ENCODE data around the gene NT5E. TPM values are rescaled to one million over a fixed set of nuclear protein-coding genes. Genes with fewer than 3 reads are reported as not detected.

Gene NT5E
- total RNA-seq, 1 experiment from 2014 or later: 0.52 TPM

DNA sequence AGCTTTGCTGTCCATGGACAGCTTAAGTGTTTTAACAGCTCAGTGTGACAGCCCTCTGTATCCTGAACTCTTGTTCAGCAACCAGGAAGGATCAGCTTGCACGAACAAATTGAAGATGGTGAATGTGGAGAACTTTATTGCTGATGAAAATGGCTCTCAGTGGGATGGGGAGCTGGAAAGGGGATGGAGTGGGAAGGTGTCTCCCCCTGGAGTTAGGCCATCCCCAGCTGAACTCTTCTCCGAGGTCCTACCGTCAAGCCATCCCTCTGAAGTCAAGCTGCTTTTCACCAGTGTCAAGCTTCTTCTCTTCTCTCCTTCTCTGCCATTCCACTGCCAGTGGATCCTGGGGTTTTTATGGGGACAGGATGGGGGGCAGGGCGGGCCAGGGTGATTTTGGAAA, 26.6 kb downstream of the NT5E start:
- Histone ChIP-seq H3K4ac (ENCODE audit: low read depth, low read length) (no peak overlapping the region), H3K23me2 (ENCODE audit: insufficient read length, low read depth, low read length, poor library complexity, severe bottlenecking) (no peaks in the 10 kb centered on the region), H3K9me3 (ENCODE audit: control insufficient read depth, low read depth, low read length) (no peaks in the 10 kb centered on the region), H3K79me2 (ENCODE audit: insufficient read depth, low read length) (no peaks in the 10 kb centered on the region), H3K4me2 (ENCODE audit: insufficient read depth, insufficient read length, low read length) (no peak overlapping the region), H2AK5ac (ENCODE audit: insufficient read length, low read length) (no peak overlapping the region), H2BK120ac (ENCODE audit: low read depth, low read length, poor library complexity, severe bottlenecking) (no peak overlapping the region), H2BK12ac (ENCODE audit: insufficient read length, low read depth, low read length) (no peak overlapping the region), H3K27ac (ENCODE audit: insufficient read length, low read depth, low read length) (no peak overlapping the region), H3K4me1 (ENCODE audit: insufficient read depth, low read length) (no peaks in the 10 kb centered on the region), H2BK15ac (ENCODE audit: low read depth, low read length) (no peak overlapping the region), H3K14ac (ENCODE audit: insufficient read depth, low read length) (no peak overlapping the region), H4K20me1 (ENCODE audit: control insufficient read depth, insufficient read depth, insufficient read length) (no peaks in the 10 kb centered on the region), H2BK20ac (ENCODE audit: low read depth, low read length, poor library complexity, severe bottlenecking) (no peak overlapping the region), H3K23ac (ENCODE audit: insufficient read length, low read depth, low read length) (no peak overlapping the region), H4K8ac (replicated peaks; ENCODE audit: insufficient read length, low read depth, low read length) (no peak overlapping the region), H3K56ac (ENCODE audit: insufficient read length, low read depth, low read length) (no peak overlapping the region), H4K5ac (ENCODE audit: insufficient read length, low read depth, low read length) (no peak overlapping the region), H2AFZ (ENCODE audit: low read length) (no peak overlapping the region), H3T11ph (ENCODE audit: low read length) (no peak overlapping the region), H2BK5ac (ENCODE audit: insufficient read length, low read length) (no peak overlapping the region), H3K18ac (ENCODE audit: insufficient read length, low read depth, low read length) (no peak overlapping the region), H3K27me3 (ENCODE audit: insufficient read depth, low read length) (no peaks in the 10 kb centered on the region), H3K79me1 (ENCODE audit: insufficient read depth, low read depth, low read length, poor library complexity, severe bottlenecking) (no peaks in the 10 kb centered on the region), H4K91ac (ENCODE audit: insufficient read length, low read depth, low read length) (no peak overlapping the region), H3K9ac (ENCODE audit: extremely low read depth, insufficient read length, low read length) (no peak overlapping the region)
- peaks cover 0 to 13% (median 3%) of the 10 kb centered on the region in 3 experiments; a peak in 3 of 7 replicates for H3K36me3 Mint-ChIP-seq (ENCODE audit: insufficient read depth in 1 of 3, low read depth in 3 of 3)
- H3K9me3 Mint-ChIP-seq: peaks cover 10 to 15% of the 10 kb centered on the region in 2 experiments
- no peak overlapping the region for H3K27ac Mint-ChIP-seq
- no peak for DNase-seq
- H3K4me1 Mint-ChIP-seq: peaks cover 0 to 2% of the 10 kb centered on the region in 2 experiments; a peak in 2 of 4 replicates
- TF ChIP-seq CTCF (conservative IDR thresholded peaks at IDR 0.05): no peak
- H3K4me3 Mint-ChIP-seq: no peak overlapping the region
- WGBS (ENCODE audit: extremely low coverage, insufficient read length, low lambda C conversion rate): no CpG with 5 or more reads among the region's 4 CpGs
- no peaks in the 10 kb centered on the region for H3K27me3 Mint-ChIP-seq (ENCODE audit: low read depth)
